ENCODE results near the gene SALL1. TPM values are rescaled to one million over a fixed set of nuclear protein-coding genes. Genes with fewer than 3 reads are reported as not detected.

Gene SALL1
- total and polyA plus RNA-seq, 12 donors, result under 0.01 to 0.67 (median 0.10) TPM; not detected in 4

GRCh38 chr16:51143196-51143977 lies 7.7 kb downstream of the SALL1 start:
- intact Hi-C loops (cut with DNase I), result no loop called here
- peaks cover 17% of the 10 kb centered on the region for H3K27me3 ChIP-seq

GRCh38 chr16:51141541-51141940 lies 9.5 kb downstream of the SALL1 start:
- no peaks in the 10 kb centered on the region for H3K9me3 ChIP-seq (replicated peaks in 1 of 3)
- intact Hi-C loops (cut with DNase I), result no loop called here
- WGBS, 4 donors, result 85 to 89% (median 87%) methylated on average over 19 to 21 of the region's 21 CpGs
- no peak for DNase-seq
- H3K4me3 ChIP-seq, result no peak overlapping the region
- no peak for TF ChIP-seq CTCF (IDR thresholded peaks at IDR 0.05)
- TF ChIP-seq POLR2A (IDR thresholded peaks at IDR 0.05), result no peak
- no peak overlapping the region for H3K27ac ChIP-seq
- no peaks in the 10 kb centered on the region for H3K36me3 ChIP-seq (replicated peaks in 1 of 2)
- peaks cover 6% of the 10 kb centered on the region for H3K27me3 ChIP-seq
- H3K4me1 ChIP-seq (replicated peaks in 1 of 2), result no peaks in the 10 kb centered on the region

More at GRCh38 chr16:51143196-51143977, 7.7 kb downstream of the SALL1 start:
- Histone ChIP-seq H3K4me1 (replicated peaks in 1 of 2) (no peaks in the 10 kb centered on the region), H3K36me3 (replicated peaks in 1 of 2) (no peaks in the 10 kb centered on the region), H3K9me3 (replicated peaks in 1 of 3) (no peaks in the 10 kb centered on the region), H3K4me3 (no peak overlapping the region), H3K27ac (no peak overlapping the region)
- 53 to 67% (median 56%) methylated on average over 5 of the region's 5 CpGs for WGBS, 4 donors
- no peak for DNase-seq
- TF ChIP-seq CTCF (IDR thresholded peaks at IDR 0.05), result no peak
- no peak for TF ChIP-seq POLR2A (IDR thresholded peaks at IDR 0.05)

- Histone ChIP-seq H3K4me3 (no peak overlapping the region), H3K27ac (no peak overlapping the region), H3K9me3 (replicated peaks in 1 of 3) (no peaks in the 10 kb centered on the region), H3K36me3 (replicated peaks in 1 of 2) (no peaks in the 10 kb centered on the region), H3K4me1 (replicated peaks in 1 of 2) (no peaks in the 10 kb centered on the region), H3K27me3 (peaks cover 6% of the 10 kb centered on the region)
- no peak for TF ChIP-seq POLR2A (IDR thresholded peaks at IDR 0.05)
- no peak for TF ChIP-seq CTCF (IDR thresholded peaks at IDR 0.05)
- intact Hi-C loops (cut with DNase I), result no loop called here
- WGBS, 4 donors, result 78 to 86% (median 83%) methylated on average over 9 of the region's 9 CpGs
- no peak for DNase-seq
These were observed 10.0 kb downstream of the SALL1 start for GRCh38 chr16:51141106-51141505.

- no peaks in the 10 kb centered on the region for H3K36me3 ChIP-seq (replicated peaks in 1 of 2)
- no peak for TF ChIP-seq CTCF (IDR thresholded peaks at IDR 0.05)
- TF ChIP-seq POLR2A (IDR thresholded peaks at IDR 0.05), result no peak
- no peak for DNase-seq
- WGBS, 4 donors, result 82 to 100% (median 87%) methylated on average over 2 to 15 of the region's 15 CpGs
- intact Hi-C loops (cut with DNase I), result no loop called here
- H3K4me3 ChIP-seq, result no peak overlapping the region
- no peak overlapping the region for H3K27ac ChIP-seq
- no peaks in the 10 kb centered on the region for H3K4me1 ChIP-seq (replicated peaks in 1 of 2)
- peaks cover 9% of the 10 kb centered on the region for H3K27me3 ChIP-seq
- H3K9me3 ChIP-seq (replicated peaks in 1 of 3), result no peaks in the 10 kb centered on the region
These were observed 11.0 kb downstream of the SALL1 start for GRCh38 chr16:51140112-51140511.

All from adrenal gland (tissue), 12 donors.